HCT116 (cell line): ENCODE measurements around the gene MYH3.

Source experiments
- ATF3 ChIP-seq: IDR thresholded peaks from 2 replicates; pipeline ENCODE4 v1.6.1; 2012
- CEBPB ChIP-seq: IDR thresholded peaks from 2 replicates; pipeline ENCODE4 v1.6.1; 2012; ENCODE audit warnings: low read depth
- CTCF ChIP-seq, 3 experiments: fragments of 200-600 bp in 1 of 3; sonication (generic) in 1 of 3; IDR thresholded peaks in 2 of 3; conservative IDR thresholded peaks in 1 of 3; 2 replicates each; pipeline ENCODE4 v1.5.1; 2012 to 2017; ENCODE audit warnings: low read depth in 2 of 3, low read length in 2 of 3, antibody characterized with exemption in 1 of 3, borderline replicate concordance in 1 of 3, control low read depth in 1 of 3, mild to moderate bottlenecking in 1 of 3, mixed read lengths in 1 of 3, mixed run types in 1 of 3, moderate library complexity in 1 of 3; ENCODE audit not compliant: insufficient read depth in 1 of 3
- EGR1 ChIP-seq: IDR thresholded peaks from 2 replicates; pipeline ENCODE4 v1.6.1; 2012; ENCODE audit warnings: low read depth
- EZH2 ChIP-seq: fragments of 200-600 bp; sonication (generic); IDR thresholded peaks from 2 replicates; pipeline ENCODE4 v1.6.1; 2017; ENCODE audit warnings: antibody characterized with exemption, mixed run types
- POLR2A ChIP-seq: IDR thresholded peaks from 2 replicates; pipeline ENCODE4 v1.7.0; 2011; ENCODE audit warnings: borderline replicate concordance; ENCODE audit not compliant: insufficient read depth, insufficient read length; ENCODE audit errors: extremely low read depth
- POLR2AphosphoS5 ChIP-seq: IDR thresholded peaks from 2 replicates; pipeline ENCODE4 v1.6.1; 2011; ENCODE audit warnings: mild to moderate bottlenecking, low read depth, low read length, moderate library complexity
- SP1 ChIP-seq: IDR thresholded peaks from 2 replicates; pipeline ENCODE4 v1.6.1; 2012; ENCODE audit warnings: low read depth

GRCh38 chr17:10624969-10625368 is 32.1 kb downstream of the MYH3 start:
- TF ChIP-seq EGR1, result no peak
- no peak for TF ChIP-seq POLR2A
- TF ChIP-seq EZH2, result no peak
- TF ChIP-seq SP1, result no peak
- no peak for TF ChIP-seq ATF3
- TF ChIP-seq CTCF (IDR thresholded peaks at IDR 0.05 in 2 of 3, conservative IDR thresholded peaks at IDR 0.05 in 1 of 3; ENCODE audit: borderline replicate concordance in 1 of 3, insufficient read depth in 1 of 3, low read depth in 2 of 3, low read length in 2 of 3), result no peak
- no peak for TF ChIP-seq CEBPB
- TF ChIP-seq POLR2AphosphoS5, result no peak
